ENCODE results near the gene KPTN.
A peak's percentile ranks its signal among the peaks of the same experiment; 100 is the strongest.

Gene KPTN

DNA sequence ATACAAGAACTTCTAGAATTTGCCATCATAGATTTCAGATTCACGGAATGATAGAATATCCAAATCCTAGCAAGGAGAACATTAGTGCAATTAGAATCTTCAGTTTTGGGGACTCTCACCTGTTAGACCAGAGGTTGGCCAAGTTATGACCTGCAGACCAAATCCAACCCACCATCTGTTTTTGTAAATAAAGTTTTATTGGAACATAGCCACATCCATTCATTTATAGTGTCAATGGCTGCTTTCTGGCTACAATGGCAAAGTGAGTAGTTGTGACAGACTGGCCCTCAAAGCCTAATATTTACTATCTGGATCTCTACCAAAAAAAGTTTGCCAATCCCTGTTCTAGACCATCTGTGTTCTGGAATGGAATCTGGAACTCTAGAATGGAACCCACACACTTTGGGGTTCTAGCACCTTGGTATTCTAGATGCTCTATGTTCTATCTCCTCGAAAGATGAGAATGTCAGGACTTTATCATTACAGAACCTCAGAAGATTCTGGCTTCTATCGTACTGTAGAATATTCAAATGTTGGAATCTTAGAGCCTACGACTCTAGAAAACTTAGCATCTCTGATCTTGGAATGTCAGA is 2.5 kb downstream of the KPTN start:
- no peak overlapping the region for H3K27ac ChIP-seq (ENCODE audit: insufficient read depth, low read depth, low read length, poor library complexity, severe bottlenecking)
- no peaks in the 10 kb centered on the region for H3K4me1 ChIP-seq (ENCODE audit: control insufficient read depth, insufficient read depth, low read length)
- no peaks in the 10 kb centered on the region for H3K27me3 ChIP-seq (ENCODE audit: control insufficient read depth, insufficient read depth, low read length, poor library complexity, severe bottlenecking)
- no peaks in the 10 kb centered on the region for H3K9me3 ChIP-seq (ENCODE audit: control insufficient read depth, low read length)
- 91 to 92% methylated on average over 4 of the region's 4 CpGs for WGBS, 2 experiments
- H3K36me3 ChIP-seq (ENCODE audit: control insufficient read depth, insufficient read depth, low read length): no peaks in the 10 kb centered on the region
- H3K4me3 ChIP-seq (ENCODE audit: insufficient read depth, low read depth, low read length): no peak overlapping the region

DNA sequence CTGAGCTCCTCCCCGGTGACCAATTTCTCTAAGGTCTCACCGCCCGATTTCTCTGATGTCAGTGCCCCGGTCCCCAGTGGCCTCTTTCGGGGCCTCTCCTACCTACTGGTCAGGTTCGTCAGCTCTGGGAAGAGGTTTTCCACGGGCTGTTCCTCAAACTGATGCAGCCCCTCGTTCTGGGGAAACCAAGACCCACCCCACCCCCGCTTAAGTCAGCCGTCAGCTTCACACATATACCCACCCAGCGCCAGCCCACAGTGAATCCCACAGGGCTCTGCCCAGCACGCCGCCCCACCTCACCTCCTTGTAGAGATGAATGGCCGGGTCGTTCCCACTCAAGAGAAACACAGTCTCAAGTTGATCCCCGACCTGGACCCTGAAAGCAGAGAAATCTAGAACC is 3.4 kb downstream of the KPTN start:
- Histone ChIP-seq H3K27ac (ENCODE audit: insufficient read depth, low read depth, low read length, poor library complexity, severe bottlenecking) (no peak overlapping the region), H3K4me3 (ENCODE audit: insufficient read depth, low read depth, low read length) (no peak overlapping the region)
- 86 to 87% methylated on average over 16 of the region's 16 CpGs for WGBS, 2 experiments

DNA sequence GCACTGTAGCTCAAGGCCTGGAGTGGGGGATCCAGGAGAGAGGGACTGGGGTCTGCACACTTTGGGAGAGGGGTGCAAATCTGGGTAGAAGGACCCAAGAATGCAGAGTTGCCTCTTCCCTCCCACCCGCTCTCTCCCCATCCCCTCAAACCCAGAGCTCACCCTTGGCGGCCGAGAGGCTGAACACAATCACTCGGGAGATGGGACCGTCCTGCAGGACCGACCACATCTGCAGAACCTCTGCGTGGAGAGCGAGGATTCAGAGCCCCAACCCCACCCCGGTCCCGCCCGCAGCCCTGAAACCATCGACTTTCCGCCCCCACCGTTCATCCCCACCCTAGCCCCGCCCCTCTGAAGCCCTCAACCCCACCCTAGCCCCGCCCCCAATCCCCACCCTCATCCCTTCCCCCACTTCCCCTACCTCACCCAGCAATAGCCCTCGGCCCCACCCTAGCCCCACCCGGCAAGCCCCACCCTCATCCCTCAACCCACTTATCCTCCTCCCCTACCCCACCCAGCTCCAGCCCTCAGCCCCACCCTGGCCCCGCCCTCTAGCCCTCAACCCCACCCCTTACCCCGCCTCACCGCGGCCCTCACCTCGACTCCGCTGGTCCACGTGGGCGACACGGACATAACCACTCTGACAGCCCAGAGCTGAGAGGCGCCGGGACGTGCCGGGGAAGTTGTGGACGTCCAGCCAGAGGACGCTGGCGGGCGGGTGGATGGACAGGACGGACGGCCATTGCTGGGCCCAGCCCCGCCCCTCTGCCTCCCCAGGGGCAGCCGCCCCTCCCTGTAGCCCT is 4.1 kb downstream of the KPTN start:
- H3K36me3 ChIP-seq (ENCODE audit: control insufficient read depth, insufficient read depth, low read length): no peaks in the 10 kb centered on the region
- no peak overlapping the region for H3K27ac ChIP-seq (ENCODE audit: insufficient read depth, low read depth, low read length, poor library complexity, severe bottlenecking)
- no peaks in the 10 kb centered on the region for H3K9me3 ChIP-seq (ENCODE audit: control insufficient read depth, low read length)
- H3K27me3 ChIP-seq (ENCODE audit: control insufficient read depth, insufficient read depth, low read length, poor library complexity, severe bottlenecking): no peaks in the 10 kb centered on the region
- WGBS, 2 experiments: 10 to 12% methylated on average over 36 of the region's 39 CpGs
- peak overlapping the region; percentile 25 for H3K4me3 ChIP-seq (ENCODE audit: insufficient read depth, low read depth, low read length)
- no peaks in the 10 kb centered on the region for H3K4me1 ChIP-seq (ENCODE audit: control insufficient read depth, insufficient read depth, low read length)

More for the DNA sequence above, 3.4 kb downstream of the KPTN start:
- Histone ChIP-seq H3K9me3 (ENCODE audit: control insufficient read depth, low read length) (no peaks in the 10 kb centered on the region), H3K36me3 (ENCODE audit: control insufficient read depth, insufficient read depth, low read length) (no peaks in the 10 kb centered on the region), H3K27me3 (ENCODE audit: control insufficient read depth, insufficient read depth, low read length, poor library complexity, severe bottlenecking) (no peaks in the 10 kb centered on the region), H3K4me1 (ENCODE audit: control insufficient read depth, insufficient read depth, low read length) (no peaks in the 10 kb centered on the region)

DNA sequence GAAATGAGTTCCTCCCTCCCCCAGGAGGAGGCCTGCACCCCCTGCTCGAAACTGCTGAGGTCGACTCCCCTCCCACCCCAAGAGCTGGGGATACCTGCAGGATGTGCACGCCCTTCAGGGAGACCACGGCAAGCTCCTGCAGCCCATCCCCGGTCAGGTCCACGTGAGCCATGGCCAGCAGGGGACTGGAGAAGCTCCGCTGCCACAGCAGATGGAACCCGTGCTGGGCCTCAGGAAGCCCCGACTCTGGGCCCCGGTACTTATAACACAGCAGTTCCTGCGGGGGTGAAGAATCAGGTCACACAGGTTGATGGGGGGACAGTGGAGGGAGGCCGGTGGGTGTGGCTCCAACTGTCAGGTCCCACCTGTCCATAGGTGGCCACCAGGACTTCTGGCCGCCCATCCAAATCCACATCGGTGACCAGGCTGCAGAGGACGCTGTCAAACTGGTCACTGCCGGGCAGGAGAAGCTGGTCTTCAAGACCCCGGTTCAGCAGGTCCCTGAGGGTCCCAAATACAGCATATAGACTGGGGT is 7.5 kb downstream of the KPTN start:
- H3K4me1 ChIP-seq (ENCODE audit: control insufficient read depth, insufficient read depth, low read length): no peaks in the 10 kb centered on the region
- peaks cover 2% of the 10 kb centered on the region for H3K27me3 ChIP-seq (ENCODE audit: control insufficient read depth, insufficient read depth, low read length, poor library complexity, severe bottlenecking)

DNA sequence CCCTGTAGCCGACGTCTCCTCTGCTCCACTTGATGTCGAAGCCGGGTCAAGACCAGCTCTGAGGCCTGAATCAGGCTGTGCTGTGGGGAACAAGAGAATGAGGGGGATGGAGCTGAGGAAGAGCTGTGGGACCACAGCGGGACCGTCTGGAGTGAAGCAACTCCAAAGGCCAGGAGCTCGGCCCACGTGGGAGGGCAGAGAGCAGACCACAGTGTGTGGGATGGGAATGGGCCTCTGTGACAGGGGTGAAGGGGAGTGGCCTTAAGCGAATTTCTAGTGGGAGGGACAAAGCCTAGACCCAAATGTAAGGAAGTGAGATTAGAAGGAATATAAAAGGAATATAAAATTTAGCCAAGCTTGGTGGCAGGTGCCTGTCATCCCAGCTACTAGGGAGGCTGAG is 8.6 kb downstream of the KPTN start:
- Histone ChIP-seq H3K9me3 (ENCODE audit: control insufficient read depth, low read length) (no peaks in the 10 kb centered on the region), H3K4me1 (ENCODE audit: control insufficient read depth, insufficient read depth, low read length) (peaks cover 10% of the 10 kb centered on the region), H3K27me3 (ENCODE audit: control insufficient read depth, insufficient read depth, low read length, poor library complexity, severe bottlenecking) (peaks cover 12% of the 10 kb centered on the region), H3K4me3 (ENCODE audit: insufficient read depth, low read depth, low read length) (no peak overlapping the region), H3K36me3 (ENCODE audit: control insufficient read depth, insufficient read depth, low read length) (no peaks in the 10 kb centered on the region), H3K27ac (ENCODE audit: insufficient read depth, low read depth, low read length, poor library complexity, severe bottlenecking) (no peak overlapping the region)
- WGBS, 2 experiments: 86 to 88% methylated on average over 9 of the region's 9 CpGs

More for the DNA sequence above, 7.5 kb downstream of the KPTN start:
- H3K27ac ChIP-seq (ENCODE audit: insufficient read depth, low read depth, low read length, poor library complexity, severe bottlenecking): no peak overlapping the region
- no peak overlapping the region for H3K4me3 ChIP-seq (ENCODE audit: insufficient read depth, low read depth, low read length)
- H3K36me3 ChIP-seq (ENCODE audit: control insufficient read depth, insufficient read depth, low read length): no peaks in the 10 kb centered on the region
- 86 to 87% methylated on average over 17 of the region's 17 CpGs for WGBS, 2 experiments
- no peaks in the 10 kb centered on the region for H3K9me3 ChIP-seq (ENCODE audit: control insufficient read depth, low read length)

DNA sequence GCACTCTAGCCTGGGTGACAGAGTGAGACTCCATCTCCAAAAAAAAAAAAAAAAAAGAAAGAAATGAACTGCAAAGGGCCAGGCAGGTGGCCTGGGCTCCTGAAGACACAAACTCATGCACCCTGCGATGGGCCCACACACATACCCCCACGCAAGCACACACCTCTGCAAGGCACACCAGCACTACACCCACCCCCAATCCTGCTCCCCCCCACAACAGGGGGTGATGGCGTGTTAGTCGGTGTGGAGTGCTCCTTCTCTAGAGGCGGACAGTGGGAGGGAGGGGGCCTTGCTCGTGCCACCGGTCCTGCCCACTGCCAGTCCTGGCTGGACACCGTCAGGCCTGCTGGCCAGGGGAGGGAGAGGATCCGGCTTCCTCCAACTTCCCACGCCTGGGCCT is 10.7 kb downstream of the KPTN start:
- Histone ChIP-seq H3K4me1 (ENCODE audit: control insufficient read depth, insufficient read depth, low read length) (peaks cover 32% of the 10 kb centered on the region), H3K27me3 (ENCODE audit: control insufficient read depth, insufficient read depth, low read length, poor library complexity, severe bottlenecking) (peaks cover 20% of the 10 kb centered on the region), H3K4me3 (ENCODE audit: insufficient read depth, low read depth, low read length) (no peak overlapping the region), H3K36me3 (ENCODE audit: control insufficient read depth, insufficient read depth, low read length) (no peaks in the 10 kb centered on the region), H3K9me3 (ENCODE audit: control insufficient read depth, low read length) (no peaks in the 10 kb centered on the region), H3K27ac (ENCODE audit: insufficient read depth, low read depth, low read length, poor library complexity, severe bottlenecking) (no peak overlapping the region)
- 81 to 83% methylated on average over 8 to 10 of the region's 10 CpGs for WGBS, 2 experiments

DNA sequence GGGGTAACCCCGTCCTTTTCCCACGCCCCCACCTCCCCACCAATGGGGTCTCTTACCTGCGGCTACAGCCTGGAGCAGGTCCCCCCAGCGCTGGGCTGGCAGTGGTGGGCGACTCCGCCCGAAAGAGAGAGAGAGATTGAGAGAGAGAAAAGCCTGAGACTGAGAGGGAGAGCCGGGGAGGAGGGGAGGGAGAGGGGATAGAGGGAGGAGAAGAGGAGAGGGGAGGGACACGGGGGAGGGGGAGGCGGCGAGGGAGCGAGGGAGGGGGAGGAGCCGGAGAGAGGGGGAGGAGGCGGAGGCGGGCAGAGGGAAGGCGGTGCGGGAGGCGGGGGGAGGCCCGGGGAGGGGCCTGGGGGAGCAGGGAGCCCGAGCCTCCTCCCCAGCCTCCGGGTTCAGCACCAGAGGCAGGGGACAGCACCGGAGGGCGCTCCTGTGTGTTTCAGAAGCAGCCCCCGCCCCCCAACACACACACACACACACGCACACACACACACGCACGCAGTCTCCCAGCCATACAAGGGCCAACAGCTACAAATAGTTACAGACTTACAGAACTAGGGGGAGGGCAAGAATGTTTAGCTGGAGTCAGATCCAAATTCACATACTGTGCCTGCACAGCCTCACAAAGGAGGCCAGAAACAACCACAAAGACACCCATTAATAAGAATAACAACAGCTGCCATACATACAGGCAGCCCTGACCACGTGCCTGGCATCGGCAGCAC is 12.1 kb downstream of the KPTN start, which contains the start of gene SLC8A2:
TSS of gene SLC8A2 (minus strand) at position 161 of the 725 bp plus-strand sequence. CDS start 5,490 bp downstream, outside the sequence.
- H3K36me3 ChIP-seq (ENCODE audit: control insufficient read depth, insufficient read depth, low read length): no peaks in the 10 kb centered on the region
- H3K27ac ChIP-seq (ENCODE audit: insufficient read depth, low read depth, low read length, poor library complexity, severe bottlenecking): no peak within 1 kb of the TSS
- peaks cover 20% of the 10 kb centered on the region for H3K27me3 ChIP-seq (ENCODE audit: control insufficient read depth, insufficient read depth, low read length, poor library complexity, severe bottlenecking)
- H3K4me3 ChIP-seq (ENCODE audit: insufficient read depth, low read depth, low read length): peak within 1 kb of the TSS; percentile 51
- peaks cover 34% of the 10 kb centered on the region for H3K4me1 ChIP-seq (ENCODE audit: control insufficient read depth, insufficient read depth, low read length)
- H3K9me3 ChIP-seq (ENCODE audit: control insufficient read depth, low read length): no peaks in the 10 kb centered on the region
- 3 to 4% methylated on average over 28 of the region's 29 CpGs for WGBS, 2 experiments

DNA sequence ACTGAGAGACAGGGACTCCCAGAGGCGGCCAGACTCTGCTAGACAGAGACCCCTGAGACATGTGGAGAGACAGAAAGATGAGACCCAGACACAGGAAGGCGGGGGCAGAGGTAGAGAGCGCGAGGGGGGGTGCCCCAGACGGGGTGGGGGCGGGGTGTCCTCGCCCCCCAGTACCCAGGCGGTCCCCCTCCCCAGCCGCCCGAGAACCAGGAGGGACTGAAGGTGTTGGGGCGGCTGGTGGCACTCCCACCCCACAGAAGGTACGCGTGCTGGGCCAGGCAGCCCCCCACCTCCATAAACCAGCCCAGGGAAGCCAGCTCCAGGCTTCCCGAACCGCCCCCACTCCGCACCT is 12.7 kb downstream of the KPTN start:
- no peak overlapping the region for H3K27ac ChIP-seq (ENCODE audit: insufficient read depth, low read depth, low read length, poor library complexity, severe bottlenecking)
- H3K9me3 ChIP-seq (ENCODE audit: control insufficient read depth, low read length): no peaks in the 10 kb centered on the region
- peaks cover 34% of the 10 kb centered on the region for H3K4me1 ChIP-seq (ENCODE audit: control insufficient read depth, insufficient read depth, low read length)
- peaks cover 20% of the 10 kb centered on the region for H3K27me3 ChIP-seq (ENCODE audit: control insufficient read depth, insufficient read depth, low read length, poor library complexity, severe bottlenecking)
- H3K4me3 ChIP-seq (ENCODE audit: insufficient read depth, low read depth, low read length): peak overlapping the region; percentile 51
- 2 to 3% methylated on average over 16 of the region's 16 CpGs for WGBS, 2 experiments
- H3K36me3 ChIP-seq (ENCODE audit: control insufficient read depth, insufficient read depth, low read length): no peaks in the 10 kb centered on the region

DNA sequence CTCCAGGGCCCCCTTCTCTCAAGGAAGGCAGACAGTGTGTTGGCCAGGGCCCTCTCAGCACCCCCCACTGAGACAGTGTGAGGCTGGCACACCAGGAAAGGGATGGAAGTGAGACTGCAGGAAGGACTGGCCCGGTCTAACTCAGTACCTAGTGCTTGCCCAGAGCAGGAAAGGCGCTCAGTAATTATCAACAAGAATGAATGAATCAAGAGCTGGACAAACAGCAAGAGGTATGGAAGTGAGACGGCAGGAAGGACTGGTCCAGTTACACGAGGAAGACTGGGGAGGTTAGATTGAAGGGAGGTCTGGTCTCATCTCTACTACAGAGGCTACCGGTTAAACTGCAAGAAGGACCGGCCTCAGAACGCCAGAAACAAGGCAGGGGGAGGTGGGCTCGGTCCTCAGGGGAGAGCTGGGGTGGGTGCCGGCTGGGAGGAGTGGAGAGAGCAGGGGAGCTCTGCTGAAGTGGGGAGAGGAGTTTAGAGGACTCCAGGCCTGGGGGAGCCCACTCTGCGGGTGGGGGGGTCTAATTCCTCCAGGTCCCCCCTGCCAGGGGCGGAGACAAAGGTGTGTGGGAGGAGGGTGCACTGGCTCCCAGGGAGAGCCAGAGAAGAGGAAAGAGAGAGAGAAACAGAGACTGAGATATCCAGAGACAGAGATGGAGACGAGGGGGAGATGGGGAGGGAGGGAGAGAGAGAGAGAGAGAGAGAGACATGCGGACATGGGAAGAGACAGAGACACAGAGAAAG is 13.4 kb downstream of the KPTN start:
- Histone ChIP-seq H3K9me3 (ENCODE audit: control insufficient read depth, low read length) (no peaks in the 10 kb centered on the region), H3K4me3 (ENCODE audit: insufficient read depth, low read depth, low read length) (peak overlapping the region; percentile 51), H3K4me1 (ENCODE audit: control insufficient read depth, insufficient read depth, low read length) (peaks cover 34% of the 10 kb centered on the region), H3K27me3 (ENCODE audit: control insufficient read depth, insufficient read depth, low read length, poor library complexity, severe bottlenecking) (peaks cover 20% of the 10 kb centered on the region), H3K27ac (ENCODE audit: insufficient read depth, low read depth, low read length, poor library complexity, severe bottlenecking) (no peak overlapping the region), H3K36me3 (ENCODE audit: control insufficient read depth, insufficient read depth, low read length) (no peaks in the 10 kb centered on the region)
- 24% methylated on average over 13 of the region's 13 CpGs for WGBS, 2 experiments
